Measurements from ENCODE around the gene SMC5. TPM values are rescaled to one million over a fixed set of nuclear protein-coding genes. Genes with fewer than 3 reads are reported as not detected.

The SMC5 gene
- total RNA-seq, 4 donors from 2014 or later, result 15.1 to 26.7 (median 19.1) TPM

- H3K4me3 ChIP-seq (ENCODE audit: low read depth, poor library complexity, severe bottlenecking), result no peak overlapping the region
- intact Hi-C loops (cut with DNase I; ENCODE audit: low total_unique reads), result no loop called here
- 61 to 67% methylated on average over 6 of the region's 6 CpGs for whole genome bisulfite sequencing, 2 donors
- TF ChIP-seq CTCF (IDR thresholded peaks at IDR 0.05), result no peak
- TF ChIP-seq POLR2A (IDR thresholded peaks at IDR 0.05), result no peak
- no peak for DNase-seq (ENCODE audit: low spot score in 2 of 2)
Measured at GRCh38 chr9:70367305-70367930, 108.6 kb downstream of the SMC5 start.

- WGBS, 2 donors, result 86% methylated on average over 17 of the region's 17 CpGs
- no peak for TF ChIP-seq POLR2A (IDR thresholded peaks at IDR 0.05)
- intact Hi-C loops (cut with DNase I; ENCODE audit: low total_unique reads), result no loop called here
- H3K4me3 ChIP-seq (ENCODE audit: low read depth, poor library complexity, severe bottlenecking), result no peak overlapping the region
- no peak for DNase-seq (ENCODE audit: low spot score in 2 of 2)
Measured at GRCh38 chr9:70374962-70375618, 116.3 kb downstream of the SMC5 start.

GRCh38 chr9:70382046-70382708 lies 123.4 kb downstream of the SMC5 start:
- no peak overlapping the region for H3K4me3 ChIP-seq (ENCODE audit: low read depth, poor library complexity, severe bottlenecking)
- intact Hi-C loops (cut with DNase I; ENCODE audit: low total_unique reads), result no loop called here
- no peak for TF ChIP-seq CTCF (IDR thresholded peaks at IDR 0.05)
- TF ChIP-seq POLR2A (IDR thresholded peaks at IDR 0.05), result no peak
- no peak for DNase-seq (ENCODE audit: low spot score in 2 of 2)
- WGBS, 2 donors, result 85 to 86% methylated on average over 6 of the region's 6 CpGs

- WGBS, 2 donors, result 83 to 87% methylated on average over 9 of the region's 9 CpGs
- TF ChIP-seq POLR2A (IDR thresholded peaks at IDR 0.05) (no peak), CTCF (IDR thresholded peaks at IDR 0.05) (no peak)
- intact Hi-C loops (cut with DNase I; ENCODE audit: low total_unique reads), result no loop called here
- no peak overlapping the region for H3K4me3 ChIP-seq (ENCODE audit: low read depth, poor library complexity, severe bottlenecking)
- no peak for DNase-seq (ENCODE audit: low spot score in 2 of 2)
Measured at GRCh38 chr9:70382709-70383605, 124.2 kb downstream of the SMC5 start.

- intact Hi-C loops (cut with DNase I; ENCODE audit: low total_unique reads), result no loop called here
- TF ChIP-seq CTCF (IDR thresholded peaks at IDR 0.05) (no peak), POLR2A (IDR thresholded peaks at IDR 0.05) (no peak)
- no peak overlapping the region for H3K4me3 ChIP-seq (ENCODE audit: low read depth, poor library complexity, severe bottlenecking)
- DNase-seq (ENCODE audit: low spot score in 2 of 2), result no peak
- WGBS, 2 donors, result 50 to 58% methylated on average over 3 of the region's 3 CpGs
Measured at GRCh38 chr9:70385426-70385825, 126.6 kb downstream of the SMC5 start.

Data from lower leg skin (tissue), 4 donors.